BJ (cell line): ENCODE measurements around the gene DCAF12L2. TPM values are rescaled to one million over a fixed set of nuclear protein-coding genes. Genes with fewer than 3 reads are reported as not detected.

Source experiments
- CTCF ChIA-PET: fragments of 350-600 bp; formaldehyde crosslinking; extraction: SDS; loops from one replicate; lab custom pipeline; 2021; ENCODE audit warnings: antibody characterized with exemption, inconsistent platforms; lab: Yijun Ruan, JAX
- POLR2A ChIA-PET: fragments of 300-600 bp; sonication (Branson Sonifier 250); formaldehyde crosslinking; extraction: SDS; loops from one replicate; lab custom pipeline; 2021; ENCODE audit warnings: antibody characterized with exemption; lab: Charles Lee
- DNase-seq: peaks from one replicate; pipeline ENCODE4 v3.0.0-alpha.2; 2011; ENCODE audit warnings: low read depth
- H3K27me3 ChIP-seq: 2 replicates; pipeline ENCODE4 v1.6.0; 2011; ENCODE audit warnings: low read length; ENCODE audit not compliant: control insufficient read depth, insufficient read depth
- H3K36me3 ChIP-seq: 2 replicates; pipeline ENCODE4 v1.5.1; 2011; ENCODE audit warnings: low read length; ENCODE audit not compliant: control insufficient read depth, insufficient read depth
- H3K4me3 ChIP-seq: 2 replicates; pipeline ENCODE4 v1.5.1; 2011; ENCODE audit warnings: low read depth, mild to moderate bottlenecking, control low read depth, low read length
- polyA plus RNA-seq: library from polyadenylated mRNA; depleted of rRNA; stranded (reverse); fragments of >200 nt; gene quantifications from 2 replicates; pipeline ENCODE4 v1.2.3, GENCODE V29; 2011
- TF ChIP-seq, protein P1 (sequence below): IDR thresholded peaks from 2 replicates; pipeline ENCODE4 v1.5.1; 2011; ENCODE audit warnings: low read depth, mild to moderate bottlenecking, control low read depth, inconsistent platforms, low read length, moderate library complexity; ENCODE audit not compliant: insufficient read depth

Gene DCAF12L2
- polyA plus RNA-seq, 1 experiment: not detected

DNA sequence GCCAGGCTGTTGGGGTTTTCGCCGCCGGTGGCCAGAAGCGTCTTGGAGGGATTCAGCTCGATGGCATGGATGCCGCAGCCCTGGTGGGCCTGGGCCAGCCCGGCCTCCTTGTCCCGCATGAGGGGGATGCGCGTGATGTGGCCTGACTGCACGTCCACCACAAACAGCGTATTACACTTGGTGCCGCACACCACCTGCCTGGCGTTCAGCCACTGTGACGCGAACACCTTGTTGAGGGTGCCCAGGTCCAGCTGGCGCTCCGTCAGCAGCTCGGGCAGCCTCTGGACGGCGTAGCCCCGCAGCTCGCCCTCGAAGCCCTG is 728 bp downstream of the DCAF12L2 start:
- TF ChIP-seq, protein P1, sequence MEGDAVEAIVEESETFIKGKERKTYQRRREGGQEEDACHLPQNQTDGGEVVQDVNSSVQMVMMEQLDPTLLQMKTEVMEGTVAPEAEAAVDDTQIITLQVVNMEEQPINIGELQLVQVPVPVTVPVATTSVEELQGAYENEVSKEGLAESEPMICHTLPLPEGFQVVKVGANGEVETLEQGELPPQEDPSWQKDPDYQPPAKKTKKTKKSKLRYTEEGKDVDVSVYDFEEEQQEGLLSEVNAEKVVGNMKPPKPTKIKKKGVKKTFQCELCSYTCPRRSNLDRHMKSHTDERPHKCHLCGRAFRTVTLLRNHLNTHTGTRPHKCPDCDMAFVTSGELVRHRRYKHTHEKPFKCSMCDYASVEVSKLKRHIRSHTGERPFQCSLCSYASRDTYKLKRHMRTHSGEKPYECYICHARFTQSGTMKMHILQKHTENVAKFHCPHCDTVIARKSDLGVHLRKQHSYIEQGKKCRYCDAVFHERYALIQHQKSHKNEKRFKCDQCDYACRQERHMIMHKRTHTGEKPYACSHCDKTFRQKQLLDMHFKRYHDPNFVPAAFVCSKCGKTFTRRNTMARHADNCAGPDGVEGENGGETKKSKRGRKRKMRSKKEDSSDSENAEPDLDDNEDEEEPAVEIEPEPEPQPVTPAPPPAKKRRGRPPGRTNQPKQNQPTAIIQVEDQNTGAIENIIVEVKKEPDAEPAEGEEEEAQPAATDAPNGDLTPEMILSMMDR: no peak
- Histone ChIP-seq H3K4me3 (no peak overlapping the region), H3K27me3 (no peaks in the 10 kb centered on the region), H3K36me3 (no peaks in the 10 kb centered on the region)
- no peak for DNase-seq
- ChIA-PET CTCF (no interaction called here), POLR2A (no interaction called here)

DNA sequence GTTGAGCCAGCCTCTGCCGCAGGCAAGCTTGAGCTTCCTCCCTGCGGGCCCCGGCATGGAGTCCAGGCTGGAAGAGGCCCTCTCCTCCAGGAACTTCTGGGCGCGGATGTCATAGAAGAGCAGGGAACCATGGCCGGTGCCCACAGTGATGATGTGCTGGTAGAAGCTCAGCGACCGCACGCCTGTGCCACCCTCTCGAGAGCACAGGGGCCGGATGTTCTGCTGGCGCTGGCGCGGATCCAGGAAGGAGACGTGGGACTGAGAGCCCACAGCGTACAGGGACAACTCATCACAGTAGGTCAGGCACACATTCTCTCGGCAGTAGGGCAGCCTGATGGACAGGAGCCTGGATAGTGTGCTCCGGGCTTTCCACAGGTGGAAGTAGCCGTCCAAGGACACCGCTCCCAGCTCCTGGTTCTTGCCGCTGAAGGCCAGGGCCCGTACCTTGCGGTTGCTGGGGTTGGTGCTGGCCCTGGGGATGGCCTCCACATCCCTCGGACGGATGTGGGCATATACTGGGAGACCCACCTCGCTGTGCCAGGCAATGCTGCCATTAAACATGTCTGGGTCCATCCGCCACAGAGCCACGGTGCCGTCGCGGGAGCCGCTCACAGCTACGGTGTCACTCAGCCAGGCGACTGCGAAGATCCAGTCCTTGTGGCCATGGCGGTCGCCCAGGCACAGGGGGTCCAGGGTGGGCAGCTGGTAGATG is 1.2 kb downstream of the DCAF12L2 start:
- no peaks in the 10 kb centered on the region for H3K36me3 ChIP-seq
- DNase-seq: no peak
- H3K27me3 ChIP-seq: no peaks in the 10 kb centered on the region
- TF ChIP-seq, protein P1: no peak
- H3K4me3 ChIP-seq: no peak overlapping the region
- CTCF ChIA-PET: interaction anchor here (0.6 kb wide), 1 partner anchor 179 kb away, joined by 4 read pairs; no protein-coding TSS in a partner anchor
- POLR2A ChIA-PET: no interaction called here

DNA sequence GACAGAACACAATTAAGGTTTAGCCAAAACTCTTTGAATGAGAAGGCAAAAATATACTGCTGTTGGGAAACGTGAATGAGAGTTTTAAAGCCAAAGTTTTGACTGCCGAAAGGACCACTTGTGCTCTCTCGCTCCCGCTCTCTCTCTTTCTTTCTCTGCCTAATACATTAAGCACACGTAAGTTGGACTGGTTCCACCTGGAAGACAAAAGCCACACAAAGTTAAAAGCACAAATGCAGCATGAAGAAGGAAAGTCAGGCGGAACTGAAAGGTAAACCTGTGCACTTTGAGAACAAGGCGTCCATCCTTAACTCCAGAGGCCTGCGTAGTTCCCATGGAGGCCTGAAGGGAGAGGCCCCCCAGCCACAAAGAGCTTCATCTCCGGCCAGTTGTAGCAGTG is 1.9 kb downstream of the DCAF12L2 start:
- TF ChIP-seq, protein P1: no peak
- ChIA-PET CTCF (interaction anchor here (0.6 kb wide), 1 partner anchor 179 kb away, joined by 4 read pairs; no protein-coding TSS in a partner anchor), POLR2A (no interaction called here)
- Histone ChIP-seq H3K27me3 (no peaks in the 10 kb centered on the region), H3K4me3 (no peak overlapping the region), H3K36me3 (no peaks in the 10 kb centered on the region)
- DNase-seq: no peak

DNA sequence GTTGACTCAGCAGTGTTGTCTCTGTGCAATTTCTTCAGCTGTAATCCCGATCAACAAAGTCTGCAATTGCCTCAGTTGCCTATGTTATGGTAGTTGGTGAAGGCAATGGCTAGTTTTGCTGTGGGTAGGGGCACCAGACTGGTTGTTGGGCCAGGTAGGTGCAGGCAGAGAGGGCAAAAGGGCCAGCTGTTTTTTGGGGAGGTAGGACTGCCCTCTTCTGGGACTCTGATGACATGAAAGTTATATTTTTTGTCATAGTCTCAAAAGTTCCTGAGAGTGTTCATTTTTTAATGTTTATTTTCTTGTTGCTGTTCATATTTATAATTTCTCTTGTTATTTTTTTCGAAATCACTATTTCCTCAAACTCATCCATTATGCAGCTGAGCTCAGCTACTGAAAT is 25.1 kb downstream of the DCAF12L2 start:
- POLR2A ChIA-PET: no interaction called here
- no peak overlapping the region for H3K4me3 ChIP-seq
- TF ChIP-seq, protein P1: no peak
- no peaks in the 10 kb centered on the region for H3K36me3 ChIP-seq
- no peak for DNase-seq
- no peaks in the 10 kb centered on the region for H3K27me3 ChIP-seq
- CTCF ChIA-PET: no interaction called here

DNA sequence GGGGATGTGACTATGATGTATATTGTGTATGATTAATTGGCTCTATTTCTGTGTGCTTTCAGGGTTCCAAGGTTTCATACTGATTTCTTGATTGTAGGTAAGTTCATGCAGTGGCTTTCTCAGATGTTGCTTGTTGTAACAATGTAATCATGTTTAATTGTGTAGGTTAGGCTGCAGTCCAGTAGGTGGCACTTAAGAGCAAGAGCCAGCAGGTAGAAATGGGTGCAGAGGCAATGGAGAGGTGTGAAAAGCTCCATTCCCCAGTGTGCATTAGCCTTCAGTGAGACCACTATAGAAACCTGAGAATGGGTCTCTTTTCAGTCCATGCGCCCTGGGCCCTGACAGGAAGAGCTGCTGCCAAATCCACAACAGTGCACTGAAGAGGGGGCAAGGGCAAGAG is 28.2 kb downstream of the DCAF12L2 start:
- no peak for DNase-seq
- H3K27me3 ChIP-seq: no peaks in the 10 kb centered on the region
- no peaks in the 10 kb centered on the region for H3K36me3 ChIP-seq
- ChIA-PET CTCF (no interaction called here), POLR2A (no interaction called here)
- no peak overlapping the region for H3K4me3 ChIP-seq
- TF ChIP-seq, protein P1: no peak
